UCSD-AML1 (cell line): ENCODE results near the gene SAMD4B.
"Not testable (repeated sequence)": the region's sequence is repeated elsewhere in the genome, so short reads cannot be mapped to it uniquely, and the experiment has no call there.

Source experiments
- DNase-seq: peaks from one replicate; lab custom pipeline; 2025; ENCODE audit not compliant: unreplicated experiment; lab: John Stamatoyannopoulos, UW

SAMD4B gene

GRCh38 chr19:39310558-39311311 lies 31.5 kb upstream of the SAMD4B start:
- DNase-seq, result no peak

GRCh38 chr19:39314016-39314728 lies 28.0 kb upstream of the SAMD4B start:
- DNase-seq, result no peak

GRCh38 chr19:39315933-39316332 lies 26.3 kb upstream of the SAMD4B start:
- no peak for DNase-seq

- no peak for DNase-seq
Observed at GRCh38 chr19:39316627-39317321, 25.4 kb upstream of the SAMD4B start.

GRCh38 chr19:39317476-39317875 lies 24.7 kb upstream of the SAMD4B start:
- DNase-seq, result no peak

GRCh38 chr19:39318071-39318470 lies 24.1 kb upstream of the SAMD4B start:
- DNase-seq, result no peak

- DNase-seq, result no peak
Observed at GRCh38 chr19:39318690-39319089, 23.5 kb upstream of the SAMD4B start.

GRCh38 chr19:39319098-39319891 lies 22.9 kb upstream of the SAMD4B start:
- DNase-seq, result no peak

- no peak for DNase-seq
Observed at GRCh38 chr19:39319892-39320248, 22.4 kb upstream of the SAMD4B start.

- DNase-seq, result no peak
Observed at GRCh38 chr19:39321117-39321831, 20.9 kb upstream of the SAMD4B start.

- no peak for DNase-seq
Observed at GRCh38 chr19:39321832-39322176, 20.4 kb upstream of the SAMD4B start.

GRCh38 chr19:39324242-39324842 lies 17.9 kb upstream of the SAMD4B start:
- no peak for DNase-seq

- no peak for DNase-seq
Observed at GRCh38 chr19:39325778-39326665, 16.2 kb upstream of the SAMD4B start.

GRCh38 chr19:39327363-39328045 lies 14.7 kb upstream of the SAMD4B start:
- no peak for DNase-seq

GRCh38 chr19:39328046-39328705 lies 14.0 kb upstream of the SAMD4B start:
- peak; percentile 74 for DNase-seq

GRCh38 chr19:39329948-39330347 lies 12.3 kb upstream of the SAMD4B start:
- no peak for DNase-seq

- no peak for DNase-seq
Observed at GRCh38 chr19:39332293-39332692, 9.9 kb upstream of the SAMD4B start.

- DNase-seq, result not testable (repeated sequence)
Observed at GRCh38 chr19:39332738-39333137, 9.5 kb upstream of the SAMD4B start.
